ENCODE results near the gene SGTA.

Gene SGTA

DNA sequence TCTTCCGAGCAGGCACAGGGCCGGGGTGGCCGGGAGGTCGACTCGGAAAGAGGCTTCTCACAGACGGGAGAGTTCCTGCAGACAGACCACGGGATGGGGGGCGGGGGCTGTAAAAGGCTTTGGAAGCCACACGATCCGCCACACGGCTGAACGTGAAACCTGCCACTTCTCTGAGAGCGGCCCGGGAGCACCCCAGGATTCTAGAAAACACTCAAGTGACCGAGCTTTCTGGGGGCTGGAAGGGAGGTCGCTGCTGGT is 27.7 kb downstream of the SGTA start (continued):
- TF ChIP-seq, protein P1, sequence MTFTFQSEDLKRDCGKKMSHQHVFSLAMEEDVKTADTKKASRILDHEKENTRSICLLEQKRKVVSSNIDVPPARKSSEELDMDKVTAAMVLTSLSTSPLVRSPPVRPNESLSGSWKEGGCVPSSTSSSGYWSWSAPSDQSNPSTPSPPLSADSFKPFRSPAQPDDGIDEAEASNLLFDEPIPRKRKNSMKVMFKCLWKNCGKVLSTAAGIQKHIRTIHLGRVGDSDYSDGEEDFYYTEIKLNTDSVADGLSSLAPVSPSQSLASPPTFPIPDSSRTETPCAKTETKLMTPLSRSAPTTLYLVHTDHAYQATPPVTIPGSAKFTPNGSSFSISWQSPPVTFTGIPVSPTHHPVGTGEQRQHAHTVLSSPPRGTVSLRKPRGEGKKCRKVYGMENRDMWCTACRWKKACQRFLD (tag by site-specific recombination; IDR thresholded peaks at IDR 0.05) = no peak
- TF ChIP-seq ZNF16 (tag by site-specific recombination; IDR thresholded peaks at IDR 0.05; ENCODE audit: low read depth) (no peak), ZNF214 (tag by site-specific recombination; IDR thresholded peaks at IDR 0.05; ENCODE audit: borderline replicate concordance) (no peak)

DNA sequence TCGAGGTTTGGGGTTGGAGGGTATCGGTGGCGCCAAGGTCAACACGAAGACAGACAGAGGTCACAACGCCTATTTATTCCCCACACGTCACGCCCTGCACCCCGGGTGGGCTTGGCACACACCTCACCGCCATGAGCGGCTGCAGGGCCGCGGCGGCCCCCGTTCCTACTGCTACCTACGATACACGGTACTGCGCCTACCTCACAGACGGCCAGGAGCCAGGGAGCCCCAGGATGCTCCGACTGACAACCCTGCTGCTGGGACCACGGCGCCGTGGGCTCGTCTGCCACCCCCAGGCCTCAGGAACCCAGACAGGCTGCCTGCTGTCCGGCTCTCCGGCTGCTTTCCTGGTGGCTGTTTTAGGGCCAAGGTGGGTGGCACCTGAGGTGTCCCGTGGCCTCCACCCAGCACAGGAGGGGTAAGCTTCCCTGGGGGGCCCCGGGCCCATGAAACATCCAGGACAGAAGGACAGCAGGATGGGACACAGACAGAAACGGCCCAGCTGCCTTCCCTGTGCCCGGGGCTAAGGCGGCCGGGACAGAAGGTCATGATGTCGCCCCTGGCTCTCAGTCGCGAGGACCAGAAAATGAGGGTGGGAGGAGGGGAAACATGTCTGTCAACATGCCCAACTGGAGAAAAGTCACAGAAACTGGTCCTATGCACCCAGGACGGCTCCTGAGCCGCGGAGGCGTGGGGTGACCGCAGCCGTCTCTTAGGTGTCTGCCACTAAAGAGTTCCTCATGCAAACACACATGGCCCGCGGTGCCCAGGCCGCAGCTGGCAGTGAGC is 28.2 kb downstream of the SGTA start:
- Histone ChIP-seq H3K27ac (ENCODE audit: extremely low read depth, low read depth, low read length) (no peak overlapping the region), H3K4me1 (ENCODE audit: control insufficient read depth, insufficient read depth, low read length) (no peaks in the 10 kb centered on the region), H3K4me3 (ENCODE audit: low read depth, low read length) (no peak overlapping the region), H3K36me3 (ENCODE audit: control insufficient read depth in 2 of 2, insufficient read depth in 1 of 2, low read length in 2 of 2) (peaks cover 0 to 63% of the 10 kb centered on the region in 2 experiments; a peak in 2 of 3 replicates), H3K9me3 (ENCODE audit: control insufficient read depth, insufficient read depth, low read depth, low read length) (no peaks in the 10 kb centered on the region)
- ChIA-PET POLR2A (interaction anchor here (0.6 kb wide), 1 partner anchor 9 kb away, joined by 4 read pairs; no protein-coding TSS in a partner anchor), CTCF (interaction anchor here (0.6 kb wide), 1 partner anchor 120 kb away, joined by 3 read pairs; no protein-coding TSS in a partner anchor)
- TF ChIP-seq, protein P2, sequence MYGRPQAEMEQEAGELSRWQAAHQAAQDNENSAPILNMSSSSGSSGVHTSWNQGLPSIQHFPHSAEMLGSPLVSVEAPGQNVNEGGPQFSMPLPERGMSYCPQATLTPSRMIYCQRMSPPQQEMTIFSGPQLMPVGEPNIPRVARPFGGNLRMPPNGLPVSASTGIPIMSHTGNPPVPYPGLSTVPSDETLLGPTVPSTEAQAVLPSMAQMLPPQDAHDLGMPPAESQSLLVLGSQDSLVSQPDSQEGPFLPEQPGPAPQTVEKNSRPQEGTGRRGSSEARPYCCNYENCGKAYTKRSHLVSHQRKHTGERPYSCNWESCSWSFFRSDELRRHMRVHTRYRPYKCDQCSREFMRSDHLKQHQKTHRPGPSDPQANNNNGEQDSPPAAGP (tag by site-specific recombination; IDR thresholded peaks at IDR 0.05) = no peak
- no peak for TF ChIP-seq ZNF623 (tag by site-specific recombination; IDR thresholded peaks at IDR 0.05)

DNA sequence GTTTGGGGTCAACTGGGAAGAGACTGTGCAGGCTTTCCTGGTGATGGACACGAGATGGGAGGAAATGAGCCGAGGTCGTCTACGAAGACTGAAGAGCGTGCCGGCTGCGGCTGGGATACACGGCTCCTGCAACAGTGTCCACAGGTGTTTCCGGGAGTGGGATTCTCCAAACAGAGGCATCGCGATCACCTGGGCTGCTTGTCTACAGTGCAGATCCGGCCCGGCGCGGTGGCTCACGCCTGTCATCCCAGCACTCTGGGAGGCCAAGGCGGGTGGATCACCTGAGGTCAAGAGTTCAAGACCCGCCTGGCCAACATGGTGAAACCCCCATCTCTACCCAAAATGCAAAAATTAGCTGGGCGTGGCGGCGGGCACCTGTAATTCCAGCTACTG is 31.6 kb downstream of the SGTA start:
- Histone ChIP-seq H3K4me1 (ENCODE audit: control insufficient read depth, insufficient read depth, low read length) (no peaks in the 10 kb centered on the region), H3K4me3 (ENCODE audit: low read depth, low read length) (no peak overlapping the region), H3K36me3 (ENCODE audit: control insufficient read depth in 2 of 2, insufficient read depth in 1 of 2, low read length in 2 of 2) (peaks cover 0 to 31% of the 10 kb centered on the region in 2 experiments; a peak in 2 of 3 replicates), H3K27ac (ENCODE audit: extremely low read depth, low read depth, low read length) (no peak overlapping the region), H3K9me3 (ENCODE audit: control insufficient read depth, insufficient read depth, low read depth, low read length) (no peaks in the 10 kb centered on the region)
- TF ChIP-seq ZNF830 (tag by site-specific recombination; IDR thresholded peaks at IDR 0.05; ENCODE audit: low read depth) = no peak
- TF ChIP-seq GLI4 (tag by site-specific recombination; IDR thresholded peaks at IDR 0.05) = no peak
- TF ChIP-seq SCRT2 (tag by site-specific recombination; IDR thresholded peaks at IDR 0.05) = 0 out of 2 replicates have a peak, but pooled peaks have one; percentile 19
- TF ChIP-seq SETDB1 (IDR thresholded peaks at IDR 0.05; ENCODE audit: insufficient read length, low read length) = no peak
- TF ChIP-seq BCL11A (tag by site-specific recombination; IDR thresholded peaks at IDR 0.05; ENCODE audit: low read depth) = no peak
- no peak for TF ChIP-seq ZNF324 (tag by site-specific recombination; IDR thresholded peaks at IDR 0.05)
- TF ChIP-seq, protein P3, sequence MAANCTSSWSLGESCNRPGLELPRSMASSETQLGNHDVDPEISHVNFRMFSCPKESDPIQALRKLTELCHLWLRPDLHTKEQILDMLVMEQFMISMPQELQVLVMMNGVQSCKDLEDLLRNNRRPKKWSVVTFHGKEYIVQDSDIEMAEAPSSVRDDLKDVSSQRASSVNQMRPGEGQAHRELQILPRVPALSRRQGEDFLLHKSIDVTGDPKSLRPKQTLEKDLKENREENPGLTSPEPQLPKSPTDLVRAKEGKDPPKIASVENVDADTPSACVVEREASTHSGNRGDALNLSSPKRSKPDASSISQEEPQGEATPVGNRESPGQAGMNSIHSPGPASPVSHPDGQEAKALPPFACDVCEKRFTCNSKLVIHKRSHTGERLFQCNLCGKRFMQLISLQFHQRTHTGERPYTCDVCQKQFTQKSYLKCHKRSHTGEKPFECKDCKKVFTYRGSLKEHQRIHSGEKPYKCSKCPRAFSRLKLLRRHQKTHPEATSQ (tag by site-specific recombination; IDR thresholded peaks at IDR 0.05) = no peak
- ChIA-PET POLR2A (no interaction called here), CTCF (interaction anchor here (0.7 kb wide), 1 partner anchor 108 kb away, joined by 3 read pairs; no protein-coding TSS in a partner anchor)

DNA sequence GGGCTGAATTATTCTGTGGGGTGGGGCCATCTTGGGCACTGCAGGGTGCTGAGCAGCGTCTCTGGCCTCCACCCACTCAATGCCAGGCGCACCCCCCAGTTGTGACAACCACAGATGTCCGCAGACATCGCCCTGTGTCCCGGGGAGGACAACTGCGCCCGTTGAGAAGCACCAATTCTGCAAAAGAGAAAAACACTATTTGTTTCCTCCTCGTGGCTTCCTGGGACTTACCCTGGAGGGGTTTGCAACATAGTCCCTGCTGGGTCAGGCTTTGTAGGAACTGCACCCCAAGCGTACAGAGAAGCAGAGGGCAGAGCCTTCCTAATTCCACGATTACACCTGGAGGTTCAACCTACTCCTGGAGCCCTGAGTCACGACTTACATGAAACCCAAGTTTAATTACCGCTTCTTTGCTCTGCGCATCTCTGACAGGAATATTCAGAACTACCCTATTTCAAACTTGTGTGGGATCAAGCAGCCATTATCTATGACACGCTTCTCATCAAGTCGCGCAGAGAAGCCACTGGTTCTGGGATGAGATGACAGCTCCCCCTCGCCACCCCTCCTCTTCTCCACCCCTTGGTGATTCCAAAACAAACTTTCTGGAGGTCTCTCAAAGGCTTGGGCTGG is 32.1 kb downstream of the SGTA start:
- ChIA-PET CTCF (interaction anchor here (0.7 to 3.3 kb wide), 4 partner anchors 8 to 108 kb away, joined by 3 to 54 read pairs (median 6); no protein-coding TSS in a partner anchor), POLR2A (no interaction called here)
- no peak overlapping the region for H3K27ac ChIP-seq (ENCODE audit: extremely low read depth, low read depth, low read length)
- H3K9me3 ChIP-seq (ENCODE audit: control insufficient read depth, insufficient read depth, low read depth, low read length) = no peaks in the 10 kb centered on the region
- no peaks in the 10 kb centered on the region for H3K4me1 ChIP-seq (ENCODE audit: control insufficient read depth, insufficient read depth, low read length)
- H3K4me3 ChIP-seq (ENCODE audit: low read depth, low read length) = no peak overlapping the region
- peaks cover 0 to 30% of the 10 kb centered on the region in 2 experiments; a peak in 2 of 3 replicates for H3K36me3 ChIP-seq (ENCODE audit: control insufficient read depth in 2 of 2, insufficient read depth in 1 of 2, low read length in 2 of 2)
- TF ChIP-seq SALL2 (tag by site-specific recombination; IDR thresholded peaks at IDR 0.05; ENCODE audit: borderline replicate concordance) (no peak), ZNF654 (tag by site-specific recombination; IDR thresholded peaks at IDR 0.05; ENCODE audit: low read depth) (no peak), KLF9 (tag by site-specific recombination; IDR thresholded peaks at IDR 0.05; ENCODE audit: low read depth) (no peak), GLI4 (tag by site-specific recombination; IDR thresholded peaks at IDR 0.05) (no peak)
- TF ChIP-seq, protein P4, sequence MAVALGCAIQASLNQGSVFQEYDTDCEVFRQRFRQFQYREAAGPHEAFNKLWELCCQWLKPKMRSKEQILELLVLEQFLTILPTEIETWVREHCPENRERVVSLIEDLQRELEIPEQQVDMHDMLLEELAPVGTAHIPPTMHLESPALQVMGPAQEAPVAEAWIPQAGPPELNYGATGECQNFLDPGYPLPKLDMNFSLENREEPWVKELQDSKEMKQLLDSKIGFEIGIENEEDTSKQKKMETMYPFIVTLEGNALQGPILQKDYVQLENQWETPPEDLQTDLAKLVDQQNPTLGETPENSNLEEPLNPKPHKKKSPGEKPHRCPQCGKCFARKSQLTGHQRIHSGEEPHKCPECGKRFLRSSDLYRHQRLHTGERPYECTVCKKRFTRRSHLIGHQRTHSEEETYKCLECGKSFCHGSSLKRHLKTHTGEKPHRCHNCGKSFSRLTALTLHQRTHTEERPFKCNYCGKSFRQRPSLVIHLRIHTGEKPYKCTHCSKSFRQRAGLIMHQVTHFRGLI (tag by site-specific recombination; IDR thresholded peaks at IDR 0.05) = no peak
